PC-3 (cell line): ENCODE measurements around the gene CLEC17A. TPM values are rescaled to one million over a fixed set of nuclear protein-coding genes. Genes with fewer than 3 reads are reported as not detected.

Experiments
- ATAC-seq: fragments of 200-7000 bp; cut with Tn5 transposase; 2 replicates; pipeline ENCODE4 v1.9.1; 2020; ENCODE audit warnings: mild to moderate bottlenecking, moderate library complexity
- BruUV-seq: library from RNA; stranded (reverse); fragments of 400-500 nt; replicated peaks from 2 replicates; lab custom pipeline; 2021; lab: Mats Ljungman, UMichigan
- CTCF ChIA-PET: fragments of 300-600 bp; sonication (Branson Sonifier 250); formaldehyde crosslinking; loops from one replicate; lab custom pipeline; 2022; ENCODE audit warnings: antibody characterized with exemption; lab: Charles Lee
- POLR2A ChIA-PET: fragments of 300-600 bp; sonication (Branson Sonifier 250); formaldehyde crosslinking; loops from one replicate; lab custom pipeline; 2022; ENCODE audit warnings: antibody characterized with exemption; ENCODE audit not compliant: unreplicated experiment; lab: Charles Lee
- DNase-seq: peaks from one replicate; pipeline ENCODE4 v3.0.0-alpha.2; 2015
- H2AFZ ChIP-seq: fragments of 300-600 bp; sonication (generic); 2 replicates; pipeline ENCODE4 v1.6.0; 2016; ENCODE audit warnings: antibody characterized with exemption, low read length
- H3F3A ChIP-seq: fragments of 300-600 bp; sonication (generic); one replicate; pipeline ENCODE4 v1.6.0; 2017; ENCODE audit warnings: antibody characterized with exemption, low read length, control low read depth, mild to moderate bottlenecking; ENCODE audit not compliant: unreplicated experiment
- H3K27ac ChIP-seq: fragments of 300-600 bp; sonication (generic); 2 replicates; pipeline ENCODE4 v1.5.1; 2016; ENCODE audit warnings: mild to moderate bottlenecking, low read length
- H3K27me3 ChIP-seq: fragments of 300-600 bp; sonication (generic); 2 replicates; pipeline ENCODE4 v1.6.1; 2016; ENCODE audit warnings: low read length, mixed read lengths
- H3K36me3 ChIP-seq: fragments of 300-600 bp; sonication (generic); 2 replicates; pipeline ENCODE4 v1.6.1; 2016; ENCODE audit warnings: low read depth, mixed run types, low read length, mixed read lengths
- H3K4me1 ChIP-seq: fragments of 300-600 bp; sonication (generic); 2 replicates; pipeline ENCODE4 v1.5.1; 2016; ENCODE audit warnings: low read length; ENCODE audit not compliant: insufficient read depth
- H3K4me2 ChIP-seq: fragments of 300-600 bp; sonication (generic); 2 replicates; pipeline ENCODE4 v1.6.0; 2016; ENCODE audit warnings: low read length
- H3K4me3 ChIP-seq: fragments of 300-600 bp; sonication (generic); 2 replicates; pipeline ENCODE4 v1.5.1; 2016; ENCODE audit warnings: mild to moderate bottlenecking, low read length, mixed read lengths
- H3K79me2 ChIP-seq: fragments of 300-600 bp; sonication (generic); 2 replicates; pipeline ENCODE4 v1.6.1; 2017; ENCODE audit warnings: low read length, mixed read lengths
- H3K9ac ChIP-seq: fragments of 300-600 bp; sonication (generic); 2 replicates; pipeline ENCODE4 v1.6.0; 2016; ENCODE audit warnings: mild to moderate bottlenecking, low read length
- H3K9me2 ChIP-seq: fragments of 300-600 bp; sonication (generic); replicated peaks from 2 replicates; pipeline ENCODE4 v1.6.1; 2016; ENCODE audit warnings: mixed run types, low read length, mixed read lengths
- H3K9me3 ChIP-seq: fragments of 300-600 bp; sonication (generic); 2 replicates; pipeline ENCODE4 v1.6.1; 2016; ENCODE audit warnings: low read length, mixed read lengths
- H4K20me1 ChIP-seq: fragments of 300-600 bp; sonication (generic); 2 replicates; pipeline ENCODE4 v1.6.1; 2016; ENCODE audit warnings: low read length, mixed read lengths
- CTCF ChIP-seq: fragments of 300-600 bp; sonication (generic); conservative IDR thresholded peaks from 2 replicates; pipeline ENCODE4 v1.5.1; 2017; ENCODE audit warnings: antibody characterized with exemption, low read depth, mild to moderate bottlenecking, low read length
- EZH2 ChIP-seq: fragments of 300-600 bp; sonication (generic); IDR thresholded peaks from one replicate; pipeline ENCODE4 v1.6.1; 2017; ENCODE audit warnings: antibody characterized with exemption, mild to moderate bottlenecking, low read length; ENCODE audit not compliant: unreplicated experiment
- EZH2phosphoT487 ChIP-seq: fragments of 300-600 bp; sonication (generic); IDR thresholded peaks from 2 replicates; pipeline ENCODE4 v1.6.1; 2018; ENCODE audit warnings: mild to moderate bottlenecking, antibody characterized with exemption, low read length, borderline replicate concordance
- intact Hi-C: fragments of 100-400 bp; cut with micrococcal nuclease; formaldehyde crosslinking; loops from 2 replicates; pipeline ENCODE4 v1.9.0; 2023
- total RNA-seq: library from RNA; depleted of rRNA; stranded (reverse); fragments of >200 nt; gene quantifications from 2 replicates; pipeline ENCODE4 v1.2.3, GENCODE V29; 2014

The CLEC17A gene
- total RNA-seq, 1 experiment from 2014 or later = not detected

DNA sequence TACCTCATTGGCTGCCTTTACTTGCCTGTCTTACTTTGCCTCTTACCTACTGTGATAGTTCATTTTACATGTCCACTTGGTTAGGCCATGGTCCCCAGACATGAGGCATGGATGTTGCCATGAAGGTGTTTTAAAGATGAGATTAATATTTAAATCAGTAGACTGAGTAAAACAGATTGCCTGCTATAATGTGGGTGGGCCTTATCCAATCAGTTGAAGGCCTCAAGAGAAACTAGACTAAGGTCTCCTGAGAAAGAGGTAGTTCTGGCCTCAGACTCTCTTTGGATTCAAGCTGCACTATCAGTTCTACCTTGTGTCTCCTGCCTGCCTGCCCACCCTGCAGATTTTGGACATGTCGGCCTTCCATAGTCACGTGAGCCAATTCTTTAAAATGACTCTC lies 65.6 kb downstream of the CLEC17A start:
- Histone ChIP-seq H3K4me3 (no peak overlapping the region), H3K79me2 (no peaks in the 10 kb centered on the region), H3K27me3 (peaks cover 23% of the 10 kb centered on the region), H3K27ac (no peak overlapping the region), H3K4me1 (no peaks in the 10 kb centered on the region), H3K4me2 (no peak overlapping the region), H3K9me2 (no peaks in the 10 kb centered on the region), H2AFZ (no peak overlapping the region), H3F3A (no peaks in the 10 kb centered on the region), H3K9ac (no peak overlapping the region), H4K20me1 (no peaks in the 10 kb centered on the region), H3K36me3 (no peaks in the 10 kb centered on the region), H3K9me3 (no peaks in the 10 kb centered on the region)
- no peak for TF ChIP-seq CTCF
- TF ChIP-seq EZH2 = no peak
- TF ChIP-seq EZH2phosphoT487 = no peak
- no TSS peak for BruUV-seq
- ATAC-seq = no peak
- intact Hi-C loops = no loop called here
- ChIA-PET CTCF (no interaction called here), POLR2A (no interaction called here)
- no peak for DNase-seq

GRCh38 chr19:14649020-14649419 lies 66.1 kb downstream of the CLEC17A start:
- DNase-seq (no peak), ATAC-seq (no peak)
- H2AFZ ChIP-seq = no peak overlapping the region
- no peaks in the 10 kb centered on the region for H3K36me3 ChIP-seq
- ChIA-PET POLR2A (no interaction called here), CTCF (no interaction called here)
- H3K27me3 ChIP-seq = peaks cover 23% of the 10 kb centered on the region
- no peaks in the 10 kb centered on the region for H3K9me2 ChIP-seq
- no peaks in the 10 kb centered on the region for H3K9me3 ChIP-seq
- TF ChIP-seq EZH2 (no peak), CTCF (no peak), EZH2phosphoT487 (no peak)
- H3K4me3 ChIP-seq = no peak overlapping the region
- H4K20me1 ChIP-seq = no peaks in the 10 kb centered on the region
- intact Hi-C loops = no loop called here
- no peaks in the 10 kb centered on the region for H3K4me1 ChIP-seq
- BruUV-seq = no TSS peak
- no peak overlapping the region for H3K27ac ChIP-seq
- H3F3A ChIP-seq = no peaks in the 10 kb centered on the region
- H3K4me2 ChIP-seq = no peak overlapping the region
- no peak overlapping the region for H3K9ac ChIP-seq
- H3K79me2 ChIP-seq = no peaks in the 10 kb centered on the region

DNA sequence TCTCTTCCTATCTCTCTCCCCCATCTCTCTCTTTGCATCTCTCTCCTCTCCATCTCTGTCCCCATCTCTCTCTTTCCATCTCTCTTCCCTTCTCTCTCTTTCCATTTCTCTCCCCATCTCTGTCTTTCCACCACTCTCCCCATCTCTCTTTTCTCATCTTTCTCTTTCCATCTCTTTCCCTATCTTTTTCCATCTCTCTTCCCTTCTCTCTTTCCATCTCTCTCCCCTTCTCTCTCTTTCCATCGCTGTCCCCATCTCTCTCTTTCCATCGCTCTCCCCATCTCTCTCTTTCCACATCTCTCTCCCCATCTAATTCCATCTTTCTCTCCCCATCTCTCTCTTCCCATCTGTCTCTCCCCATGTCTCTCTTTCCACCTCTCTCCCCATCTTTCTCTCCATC lies 67.3 kb downstream of the CLEC17A start:
- no peaks in the 10 kb centered on the region for H3F3A ChIP-seq
- peaks cover 26% of the 10 kb centered on the region for H3K27me3 ChIP-seq
- no peaks in the 10 kb centered on the region for H3K9me2 ChIP-seq
- POLR2A ChIA-PET = no interaction called here
- no peak for ATAC-seq
- H2AFZ ChIP-seq = no peak overlapping the region
- no TSS peak for BruUV-seq
- no peaks in the 10 kb centered on the region for H4K20me1 ChIP-seq
- intact Hi-C loops = no loop called here
- no peak overlapping the region for H3K4me3 ChIP-seq
- no peak overlapping the region for H3K4me2 ChIP-seq
- H3K4me1 ChIP-seq = no peaks in the 10 kb centered on the region
- TF ChIP-seq CTCF (no peak), EZH2phosphoT487 (no peak), EZH2 (no peak)
- no peak overlapping the region for H3K9ac ChIP-seq
- H3K36me3 ChIP-seq = no peaks in the 10 kb centered on the region
- CTCF ChIA-PET = no interaction called here
- no peak overlapping the region for H3K27ac ChIP-seq
- DNase-seq = no peak
- no peaks in the 10 kb centered on the region for H3K79me2 ChIP-seq
- no peaks in the 10 kb centered on the region for H3K9me3 ChIP-seq
